Muscle of leg (tissue), 11 donors: ENCODE results near the gene TLK2. TPM values are rescaled to one million over a fixed set of nuclear protein-coding genes. Genes with fewer than 3 reads are reported as not detected.
"Not testable (repeated sequence)": the region's sequence is repeated elsewhere in the genome, so short reads cannot be mapped to it uniquely, and the experiment has no call there.

Source experiments
- DNase-seq: peaks from one replicate; pipeline ENCODE4 v3.0.0; 2013
- H3K27ac ChIP-seq: one replicate; pipeline ENCODE4 v1.5.1; 2013; ENCODE audit warnings: mild to moderate bottlenecking, low read length, control low read depth
- H3K27me3 ChIP-seq: one replicate; pipeline ENCODE4 v1.6.1; 2013; ENCODE audit warnings: low read length; ENCODE audit not compliant: control insufficient read depth, insufficient read depth
- H3K36me3 ChIP-seq: one replicate; pipeline ENCODE4 v1.6.1; 2013; ENCODE audit warnings: low read length; ENCODE audit not compliant: control insufficient read depth, insufficient read depth
- H3K4me1 ChIP-seq: one replicate; pipeline ENCODE4 v1.6.1; 2013; ENCODE audit warnings: low read length; ENCODE audit not compliant: control insufficient read depth, insufficient read depth
- H3K4me3 ChIP-seq: one replicate; pipeline ENCODE4 v1.5.1; 2013; ENCODE audit warnings: low read length, control low read depth
- H3K9me3 ChIP-seq: replicated peaks from 2 replicates; pipeline ENCODE4 v1.6.1; 2013; ENCODE audit warnings: low read depth, low read length; ENCODE audit not compliant: control insufficient read depth
- WGBS: methylation state at CpG from one replicate; pipeline ENCODE4 v1.1.5; 2013; ENCODE audit warnings: missing lambda C conversion rate; ENCODE audit not compliant: insufficient coverage; 5-methylcytosine and 5-hydroxymethylcytosine counted together
- polyA plus RNA-seq, 8 donors: library from polyadenylated mRNA; unstranded; fragments of 120-200 nt; gene quantifications; one replicate each; pipeline versions ENCODE4 v1.2.1 to v1.2.3, GENCODE V29; 2013; ENCODE audit warnings: inconsistent platforms in 1 of 8, low replicate concordance in 1 of 8; ENCODE audit not compliant: insufficient read length in 8 of 8, insufficient read depth in 1 of 8
- total RNA-seq: library from RNA; stranded (reverse); fragments of 120-200 nt; gene quantifications from one replicate; pipeline ENCODE4 v1.2.4, GENCODE V29; 2013

Gene TLK2
- total and polyA plus RNA-seq, 9 donors = 36.8 to 51.8 (median 43.8) TPM

DNA sequence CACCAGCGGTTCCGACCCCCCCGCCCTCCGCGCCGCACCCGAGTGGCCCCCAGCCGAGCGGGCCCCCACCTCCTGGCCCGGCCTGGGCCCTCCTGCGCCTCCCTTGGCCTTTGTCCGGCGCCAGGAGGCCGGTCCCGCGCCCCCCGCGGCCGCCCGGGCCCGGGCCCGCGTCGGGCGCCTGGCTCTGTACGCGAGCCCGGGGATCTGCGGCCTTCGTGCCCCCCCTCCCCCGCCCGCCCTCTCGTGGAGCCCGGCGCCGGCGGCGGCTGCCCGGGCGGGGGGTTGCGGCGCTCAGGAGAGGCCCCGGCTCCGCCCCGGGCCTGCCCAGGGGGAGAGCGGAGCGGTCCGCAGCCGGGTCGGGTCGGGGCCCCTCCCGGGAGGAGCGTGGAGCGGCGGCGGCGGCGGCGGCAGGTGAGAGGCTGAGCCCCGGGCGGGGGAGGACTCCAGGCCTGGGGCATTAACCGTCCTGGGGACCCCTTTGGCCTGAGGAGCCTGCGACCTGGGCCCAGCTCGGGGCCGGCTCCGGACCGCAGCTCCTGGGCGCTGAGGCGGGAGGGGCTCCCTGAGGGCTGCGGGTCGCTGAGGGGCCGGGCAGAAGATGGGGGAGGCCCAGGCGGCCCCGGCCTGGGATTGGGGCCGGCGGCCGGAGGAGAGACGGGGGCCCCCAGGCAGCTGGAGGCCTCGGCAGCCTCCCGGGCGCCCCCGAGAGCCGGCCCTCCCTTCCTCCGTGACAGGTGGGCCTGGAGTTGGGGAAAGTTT, 434 bp downstream of the TLK2 start:
- Histone ChIP-seq H3K27ac (peak overlapping the region; percentile 77), H3K4me3 (peak overlapping the region; percentile 47)
- not testable (repeated sequence) for H3K9me3 ChIP-seq, H3K27me3 ChIP-seq, H3K36me3 ChIP-seq, H3K4me1 ChIP-seq
- WGBS = 2% methylated on average over 61 of the region's 84 CpGs
- peak; percentile 52 for DNase-seq

DNA sequence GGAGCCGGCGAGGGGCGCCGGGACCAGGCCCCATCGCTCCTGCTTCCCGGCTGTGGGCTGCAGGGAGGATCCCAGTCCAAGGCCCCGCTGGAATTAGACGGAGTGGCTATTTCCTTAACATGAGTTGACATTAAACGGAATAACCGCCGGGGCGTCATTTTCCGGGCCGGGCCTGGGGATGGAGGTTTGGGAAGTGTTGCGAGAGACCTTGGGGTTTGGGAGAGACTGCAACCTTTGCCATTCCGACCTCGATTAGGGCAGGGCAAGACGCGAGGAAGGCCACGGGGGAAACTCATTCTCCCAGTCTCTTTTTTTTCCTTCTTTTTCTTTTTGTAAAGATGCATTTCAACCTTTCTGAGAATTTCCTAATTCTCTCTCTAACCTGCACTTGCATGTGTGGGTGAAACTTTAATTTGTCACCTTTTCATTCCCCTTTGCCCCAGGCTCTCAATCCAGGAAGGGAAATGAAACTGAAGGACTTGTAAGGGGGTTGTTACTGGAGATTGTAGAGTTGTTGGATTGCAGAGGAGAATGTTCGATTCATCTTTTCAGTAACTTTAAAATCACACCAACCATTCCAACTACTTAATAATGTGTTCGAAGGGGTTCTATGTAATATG, 1.1 kb downstream of the TLK2 start:
- DNase-seq = peak; percentile 33
- not testable (repeated sequence) for H3K4me1 ChIP-seq, H3K36me3 ChIP-seq, H3K9me3 ChIP-seq, H3K27me3 ChIP-seq
- WGBS = 3% methylated on average over 8 of the region's 22 CpGs
- peak overlapping the region; percentile 47 for H3K4me3 ChIP-seq
- peak overlapping the region; percentile 77 for H3K27ac ChIP-seq

DNA sequence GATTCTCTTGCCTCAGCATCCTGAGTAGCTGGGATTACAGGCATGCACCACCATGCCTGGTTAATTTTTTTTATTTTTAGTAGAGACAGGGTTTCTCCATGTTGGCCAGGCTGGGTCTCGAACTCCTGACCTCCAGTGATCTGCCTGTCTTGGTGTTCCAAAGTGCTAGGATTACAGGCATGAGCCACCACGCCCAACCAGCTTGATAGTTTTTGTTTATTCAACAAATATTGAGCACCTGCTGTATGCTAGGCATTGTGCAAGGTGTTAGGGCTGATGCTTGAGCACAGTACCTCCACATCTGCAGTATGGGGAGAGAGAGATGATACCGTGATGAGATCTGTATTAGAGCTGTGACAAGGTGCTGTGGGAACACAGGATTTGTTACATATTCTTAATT, 3.9 kb downstream of the TLK2 start:
- H3K36me3 ChIP-seq, H3K4me3 ChIP-seq, H3K9me3 ChIP-seq, H3K27me3 ChIP-seq, H3K27ac ChIP-seq, H3K4me1 ChIP-seq, DNase-seq: not testable (repeated sequence)
- no CpG with 5 or more reads among the region's 3 CpGs for WGBS

DNA sequence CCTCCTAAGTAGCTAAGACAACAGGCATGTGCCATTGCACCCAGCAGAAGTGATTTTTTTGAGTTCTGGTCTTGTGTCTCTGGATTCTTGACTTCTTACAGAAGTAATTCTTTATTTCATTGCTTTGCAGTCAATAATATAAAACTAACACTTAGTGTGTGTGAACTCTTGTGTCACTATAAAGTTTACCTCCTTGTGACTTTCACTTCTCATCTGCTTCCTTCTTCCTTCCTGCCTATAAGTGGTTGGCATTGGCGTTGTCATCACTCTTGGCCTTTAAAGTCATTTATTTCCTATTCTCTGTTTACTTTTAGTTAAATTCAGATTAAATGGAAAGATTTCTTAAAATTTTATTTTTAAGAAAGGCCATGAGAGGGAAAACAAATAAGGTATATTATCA, 12.4 kb downstream of the TLK2 start:
- H3K36me3 ChIP-seq, DNase-seq, H3K27me3 ChIP-seq, H3K9me3 ChIP-seq, H3K4me3 ChIP-seq, H3K27ac ChIP-seq, H3K4me1 ChIP-seq: not testable (repeated sequence)
- no CpG with 5 or more reads among the region's 1 CpG for WGBS

DNA sequence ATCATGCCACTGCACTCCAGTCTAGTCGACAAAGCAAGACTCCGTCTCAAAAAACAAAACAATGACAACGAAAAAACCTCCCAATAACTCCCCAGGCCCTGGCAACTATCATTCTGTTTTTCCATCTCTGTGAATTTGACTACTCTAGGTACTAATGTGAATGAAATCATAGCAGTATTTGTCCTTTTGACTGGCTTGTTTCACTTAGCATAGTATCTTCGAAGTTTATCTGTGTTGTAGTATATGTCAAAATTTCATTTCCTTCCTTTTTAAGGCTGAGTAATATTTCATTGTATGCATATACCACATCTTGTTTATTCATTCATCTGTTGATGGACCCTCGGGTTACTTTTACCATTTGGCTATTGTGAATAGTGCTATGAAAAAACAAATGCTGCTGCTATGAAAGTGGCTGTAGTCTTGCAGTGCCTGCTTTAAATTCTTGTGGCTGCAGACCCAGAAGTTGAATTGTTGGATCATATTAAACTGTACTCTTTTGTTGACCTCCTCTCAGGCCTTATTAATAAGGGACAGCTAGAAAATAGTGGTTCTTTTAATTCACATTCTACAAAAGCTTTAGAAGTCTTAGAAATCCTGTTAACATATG, 14.5 kb downstream of the TLK2 start:
- not testable (repeated sequence) for H3K27ac ChIP-seq, H3K4me1 ChIP-seq, H3K27me3 ChIP-seq, H3K4me3 ChIP-seq, H3K36me3 ChIP-seq, H3K9me3 ChIP-seq, DNase-seq
- WGBS = no CpG with 5 or more reads among the region's 5 CpGs

DNA sequence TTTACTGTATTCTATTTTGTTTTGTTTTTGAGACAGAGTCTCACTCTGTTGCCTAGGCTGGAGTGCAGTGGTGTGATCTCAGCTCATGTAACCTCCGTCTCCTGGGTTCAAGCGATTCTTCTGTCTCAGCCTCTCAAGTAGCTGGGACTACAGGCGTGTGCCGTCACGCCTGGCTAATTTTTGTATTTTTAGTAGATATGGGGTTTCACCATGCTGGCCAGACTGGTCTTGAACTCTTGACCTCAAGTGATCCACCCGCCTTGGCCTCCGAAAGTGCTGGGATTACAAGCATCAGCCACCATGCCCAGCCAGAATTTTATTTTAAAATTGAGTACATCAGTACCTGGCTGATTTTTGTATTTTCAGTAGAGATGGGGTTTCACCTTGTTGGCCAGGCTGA, 15.4 kb downstream of the TLK2 start:
- H3K9me3 ChIP-seq, H3K27me3 ChIP-seq, H3K4me3 ChIP-seq, DNase-seq, H3K4me1 ChIP-seq, H3K36me3 ChIP-seq, H3K27ac ChIP-seq: not testable (repeated sequence)
- WGBS = 100% methylated on average over 1 of the region's 7 CpGs

DNA sequence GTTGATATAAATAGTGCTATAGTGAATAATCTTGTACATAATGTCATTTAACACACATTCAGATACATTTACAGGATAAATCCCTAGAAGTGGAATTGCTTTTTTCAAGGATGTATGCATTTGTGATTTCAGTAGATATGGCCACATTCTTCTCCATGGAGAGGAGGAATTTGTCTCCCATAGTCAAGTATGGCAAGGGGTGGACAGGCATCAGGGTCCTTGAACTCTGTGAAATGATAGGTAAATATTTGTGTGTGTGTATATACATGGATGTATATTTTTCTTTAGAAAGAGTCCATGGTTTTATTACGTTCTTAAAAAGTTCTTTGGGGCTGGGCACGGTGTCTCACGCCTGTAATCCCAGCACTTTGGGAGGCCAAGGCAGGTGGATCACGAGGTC, 17.7 kb downstream of the TLK2 start:
- not testable (repeated sequence) for H3K4me1 ChIP-seq, H3K27me3 ChIP-seq, H3K36me3 ChIP-seq, H3K4me3 ChIP-seq, DNase-seq, H3K9me3 ChIP-seq, H3K27ac ChIP-seq
- 100% methylated on average over 4 of the region's 4 CpGs for WGBS

DNA sequence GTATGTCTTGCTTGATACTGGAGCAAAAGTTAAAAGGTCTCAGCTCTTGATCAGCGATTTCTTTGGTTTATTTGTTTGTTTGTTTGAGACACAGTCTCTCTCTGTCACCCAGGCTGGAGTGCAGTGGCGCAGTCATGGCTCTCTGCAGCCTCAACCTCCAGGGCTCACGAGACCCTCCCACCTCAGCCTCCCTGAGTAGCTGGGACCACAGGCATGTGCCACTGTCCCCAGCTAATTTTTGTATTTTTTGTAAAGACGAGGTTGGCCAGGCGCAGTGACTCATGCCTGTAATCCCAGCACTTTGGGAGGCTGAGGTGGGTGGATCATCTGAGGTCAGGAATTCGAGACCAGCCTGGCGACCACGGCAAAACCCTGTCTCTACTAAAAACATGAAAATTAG, 20.2 kb downstream of the TLK2 start:
- not testable (repeated sequence) for H3K36me3 ChIP-seq, H3K4me3 ChIP-seq, H3K27me3 ChIP-seq, DNase-seq, H3K4me1 ChIP-seq, H3K27ac ChIP-seq, H3K9me3 ChIP-seq
- WGBS = 100% methylated on average over 1 of the region's 8 CpGs

DNA sequence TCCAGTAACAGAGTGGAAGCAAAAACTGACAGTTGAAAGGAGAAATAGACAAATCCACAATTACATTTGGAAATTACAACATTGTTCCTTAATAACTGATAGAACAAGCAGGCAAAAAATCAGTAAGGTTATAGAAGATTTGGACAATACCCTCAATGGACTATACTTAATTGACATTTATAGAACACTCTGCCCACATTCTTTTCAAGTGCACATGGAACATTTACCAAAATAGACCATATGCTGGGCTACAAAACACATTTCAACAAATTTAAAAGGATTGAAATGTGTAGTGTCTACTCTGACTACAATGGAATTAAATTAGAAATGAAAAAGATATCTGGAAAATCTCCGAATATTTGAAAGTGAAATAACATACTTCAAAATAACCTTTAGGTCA, 21.8 kb downstream of the TLK2 start:
- not testable (repeated sequence) for H3K27me3 ChIP-seq, H3K4me1 ChIP-seq, H3K27ac ChIP-seq, H3K4me3 ChIP-seq, DNase-seq, H3K9me3 ChIP-seq, H3K36me3 ChIP-seq
- no CpG with 5 or more reads among the region's 1 CpG for WGBS

DNA sequence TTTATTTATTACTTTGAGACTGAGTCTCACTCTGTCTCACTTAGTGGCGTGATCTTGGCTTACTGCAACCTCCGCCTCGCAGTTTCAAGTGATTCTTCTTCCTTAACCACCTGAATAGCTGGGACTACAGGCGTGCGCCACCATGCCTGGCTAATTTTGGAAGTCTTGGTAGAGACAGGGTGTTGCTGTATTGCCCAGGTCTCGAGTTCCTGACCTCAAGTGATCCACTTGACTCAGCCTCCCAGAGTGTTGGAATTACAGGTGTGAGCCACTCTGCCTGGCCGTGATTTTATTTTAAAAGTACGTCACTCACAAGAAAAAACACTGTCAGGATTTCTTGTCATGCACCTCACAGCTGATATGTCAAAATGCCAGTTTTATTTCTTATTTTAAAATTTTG, 26.2 kb downstream of the TLK2 start:
- H3K27ac ChIP-seq, H3K36me3 ChIP-seq, DNase-seq, H3K9me3 ChIP-seq, H3K27me3 ChIP-seq, H3K4me1 ChIP-seq, H3K4me3 ChIP-seq: not testable (repeated sequence)
- 100% methylated on average over 1 of the region's 8 CpGs for WGBS
